Erythroblast (primary cell): ENCODE data around the gene ENDOD1.

Experiments used
- GATA1 ChIP-seq: IDR thresholded peaks from 2 replicates; pipeline ENCODE4 v1.6.1; 2011; ENCODE audit warnings: low read depth, mild to moderate bottlenecking, control low read depth, low read length, moderate library complexity
- POLR2A ChIP-seq: IDR thresholded peaks from 2 replicates; pipeline ENCODE4 v1.6.1; 2011; ENCODE audit warnings: mild to moderate bottlenecking, low read length

GRCh38 chr11:95147364-95147905 lies 57.8 kb downstream of the ENDOD1 start:
- TF ChIP-seq POLR2A (no peak), GATA1 (no peak)
